Measurements from ENCODE around the gene FGD3.
"Not testable (repeated sequence)": the region's sequence is repeated elsewhere in the genome, so short reads cannot be mapped to it uniquely, and the experiment has no call there.

The FGD3 gene

GRCh38 chr9:92978345-92978875 is 31.1 kb downstream of the FGD3 start:
- DNase-seq, result no peak

- DNase-seq, result no peak
Measured at GRCh38 chr9:92979283-92980056, 32.1 kb downstream of the FGD3 start.

- DNase-seq, result no peak
Measured at GRCh38 chr9:92980085-92980745, 32.9 kb downstream of the FGD3 start.

GRCh38 chr9:92982130-92982529 is 34.8 kb downstream of the FGD3 start:
- DNase-seq, result no peak

GRCh38 chr9:92983984-92984589 is 36.8 kb downstream of the FGD3 start:
- DNase-seq, result no peak

GRCh38 chr9:92984976-92985375 is 37.7 kb downstream of the FGD3 start:
- DNase-seq, result no peak

GRCh38 chr9:92986176-92987119 is 39.1 kb downstream of the FGD3 start:
- DNase-seq, result peak in 2 of 4 experiments; percentile 21 to 43

- DNase-seq, result no peak
Measured at GRCh38 chr9:92988215-92988768, 41.0 kb downstream of the FGD3 start.

- no peak for DNase-seq
Measured at GRCh38 chr9:92989561-92989960, 42.2 kb downstream of the FGD3 start.

GRCh38 chr9:92990461-92990860 is 43.1 kb downstream of the FGD3 start:
- DNase-seq, result no peak

- no peak for DNase-seq
Measured at GRCh38 chr9:92992549-92992948, 45.2 kb downstream of the FGD3 start.

- DNase-seq, result not testable (repeated sequence)
Measured at GRCh38 chr9:92998871-92999270, 51.5 kb downstream of the FGD3 start.

- DNase-seq, result no peak
Measured at GRCh38 chr9:93001031-93001430, 53.7 kb downstream of the FGD3 start.

GRCh38 chr9:93002700-93003099 is 55.4 kb downstream of the FGD3 start:
- no peak for DNase-seq

- DNase-seq, result peak in 3 of 4 experiments; percentile 21 to 43 (median 37)
Measured at GRCh38 chr9:93003552-93004407, 56.5 kb downstream of the FGD3 start.

- DNase-seq, result no peak
Measured at GRCh38 chr9:93004561-93004960, 57.2 kb downstream of the FGD3 start.

GRCh38 chr9:93005876-93006275 is 58.6 kb downstream of the FGD3 start:
- DNase-seq, result no peak

- DNase-seq, result no peak
Measured at GRCh38 chr9:93007529-93008058, 60.3 kb downstream of the FGD3 start.

- DNase-seq, result no peak
Measured at GRCh38 chr9:93008457-93008856, 61.1 kb downstream of the FGD3 start.

GRCh38 chr9:93009337-93010015 is 62.2 kb downstream of the FGD3 start:
- no peak for DNase-seq
